ENCODE measurements around the gene DRGX. TPM values are rescaled to one million over a fixed set of nuclear protein-coding genes. Genes with fewer than 3 reads are reported as not detected.

The DRGX gene
- total and polyA plus RNA-seq, 2 experiments from 2014 or later, result not detected

- DNase-seq (ENCODE audit: low read depth in 1 of 2, low spot score in 1 of 2), result no peak
Observed at GRCh38 chr10:49347827-49348226, 48.1 kb downstream of the DRGX start.

GRCh38 chr10:49347342-49347741 is 48.5 kb downstream of the DRGX start:
- no peak overlapping the region for H3K4me3 ChIP-seq
- no peaks in the 10 kb centered on the region for H3K4me1 ChIP-seq (ENCODE audit: low read depth)
- no peak for TF ChIP-seq CTCF (IDR thresholded peaks at IDR 0.05; ENCODE audit: low read depth, low read length)
- DNase-seq (ENCODE audit: low read depth in 1 of 2, low spot score in 1 of 2), result no peak
- H3K36me3 ChIP-seq, result no peaks in the 10 kb centered on the region
- no peaks in the 10 kb centered on the region for H3K27me3 ChIP-seq
- no peaks in the 10 kb centered on the region for H3K9me3 ChIP-seq (ENCODE audit: low read depth)
- no peak overlapping the region for H3K27ac ChIP-seq

More at GRCh38 chr10:49347827-49348226, 48.1 kb downstream of the DRGX start:
- no peaks in the 10 kb centered on the region for H3K36me3 ChIP-seq
- H3K4me1 ChIP-seq (ENCODE audit: low read depth), result no peaks in the 10 kb centered on the region
- no peak for TF ChIP-seq CTCF (IDR thresholded peaks at IDR 0.05; ENCODE audit: low read depth, low read length)
- no peaks in the 10 kb centered on the region for H3K9me3 ChIP-seq (ENCODE audit: low read depth)
- no peaks in the 10 kb centered on the region for H3K27me3 ChIP-seq
- no peak overlapping the region for H3K4me3 ChIP-seq
- H3K27ac ChIP-seq, result no peak overlapping the region

GRCh38 chr10:49344840-49345239 is 51.0 kb downstream of the DRGX start:
- no peak overlapping the region for H3K27ac ChIP-seq
- H3K36me3 ChIP-seq, result no peaks in the 10 kb centered on the region
- no peak for TF ChIP-seq CTCF (IDR thresholded peaks at IDR 0.05; ENCODE audit: low read depth, low read length)
- no peaks in the 10 kb centered on the region for H3K4me1 ChIP-seq (ENCODE audit: low read depth)
- no peaks in the 10 kb centered on the region for H3K9me3 ChIP-seq (ENCODE audit: low read depth)
- DNase-seq (ENCODE audit: low read depth in 1 of 2, low spot score in 1 of 2), result no peak
- no peak overlapping the region for H3K4me3 ChIP-seq
- no peaks in the 10 kb centered on the region for H3K27me3 ChIP-seq

GRCh38 chr10:49338604-49339003 is 57.3 kb downstream of the DRGX start:
- no peak for TF ChIP-seq CTCF (IDR thresholded peaks at IDR 0.05; ENCODE audit: low read depth, low read length)
- Histone ChIP-seq H3K27me3 (peaks cover 3% of the 10 kb centered on the region), H3K36me3 (no peaks in the 10 kb centered on the region), H3K9me3 (ENCODE audit: low read depth) (no peaks in the 10 kb centered on the region), H3K4me1 (ENCODE audit: low read depth) (no peaks in the 10 kb centered on the region), H3K27ac (no peak overlapping the region), H3K4me3 (no peak overlapping the region)
- DNase-seq (ENCODE audit: low read depth in 1 of 2, low spot score in 1 of 2), result no peak

- no peak for TF ChIP-seq CTCF (IDR thresholded peaks at IDR 0.05; ENCODE audit: low read depth, low read length)
- no peaks in the 10 kb centered on the region for H3K36me3 ChIP-seq
- H3K4me1 ChIP-seq (ENCODE audit: low read depth), result no peaks in the 10 kb centered on the region
- peaks cover 3% of the 10 kb centered on the region for H3K27me3 ChIP-seq
- H3K9me3 ChIP-seq (ENCODE audit: low read depth), result no peaks in the 10 kb centered on the region
- no peak overlapping the region for H3K4me3 ChIP-seq
- H3K27ac ChIP-seq, result no peak overlapping the region
- DNase-seq (ENCODE audit: low read depth in 1 of 2, low spot score in 1 of 2), result no peak
Observed at GRCh38 chr10:49335364-49335972, 60.4 kb downstream of the DRGX start.

Measured in cardiac muscle cell (in vitro differentiated cells and primary cell).